ENCODE results near the gene IQSEC1. TPM values are rescaled to one million over a fixed set of nuclear protein-coding genes. Genes with fewer than 3 reads are reported as not detected.

Gene IQSEC1
- total RNA-seq, 1 donor from 2014 or later = 41.7 TPM

DNA sequence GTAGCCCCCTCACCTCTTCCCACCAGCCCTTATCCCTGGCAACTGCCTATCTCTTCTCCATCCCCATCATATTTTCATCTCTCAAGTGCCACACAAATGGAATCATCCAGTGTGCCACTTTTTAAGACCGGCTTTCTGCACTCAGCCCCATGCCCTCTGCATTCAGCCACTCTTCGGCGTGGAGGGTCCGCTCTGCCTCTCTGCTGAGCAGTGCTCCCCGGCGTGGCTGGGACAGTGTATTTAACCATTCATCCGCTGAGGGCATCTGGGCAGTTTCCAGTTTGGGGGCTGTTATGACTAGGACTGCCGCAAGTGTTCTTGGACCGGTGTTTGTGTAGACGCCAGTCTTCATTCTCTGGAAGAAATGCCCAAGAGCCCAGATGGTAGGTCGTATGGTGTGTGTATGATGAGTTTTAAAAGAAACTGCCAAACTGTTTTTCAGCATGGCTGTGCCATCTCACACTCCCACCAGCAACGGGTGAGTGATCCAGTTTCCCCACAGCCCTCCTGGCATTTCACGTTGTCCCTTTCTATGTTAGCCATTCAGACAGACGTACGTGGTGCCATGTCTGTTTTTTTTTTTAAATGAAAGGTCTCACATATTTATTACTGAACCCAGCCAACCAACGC, 20.9 kb downstream of the IQSEC1 start:
- Mint-ChIP-seq H3K4me3 (no peak overlapping the region), H3K9me3 (no peaks in the 10 kb centered on the region), H3K27ac (no peak overlapping the region), H3K27me3 (ENCODE audit: low read depth) (peaks cover 6% of the 10 kb centered on the region), H3K36me3 (no peaks in the 10 kb centered on the region), H3K4me1 (peaks cover 5% of the 10 kb centered on the region)
- TF ChIP-seq, protein P1, sequence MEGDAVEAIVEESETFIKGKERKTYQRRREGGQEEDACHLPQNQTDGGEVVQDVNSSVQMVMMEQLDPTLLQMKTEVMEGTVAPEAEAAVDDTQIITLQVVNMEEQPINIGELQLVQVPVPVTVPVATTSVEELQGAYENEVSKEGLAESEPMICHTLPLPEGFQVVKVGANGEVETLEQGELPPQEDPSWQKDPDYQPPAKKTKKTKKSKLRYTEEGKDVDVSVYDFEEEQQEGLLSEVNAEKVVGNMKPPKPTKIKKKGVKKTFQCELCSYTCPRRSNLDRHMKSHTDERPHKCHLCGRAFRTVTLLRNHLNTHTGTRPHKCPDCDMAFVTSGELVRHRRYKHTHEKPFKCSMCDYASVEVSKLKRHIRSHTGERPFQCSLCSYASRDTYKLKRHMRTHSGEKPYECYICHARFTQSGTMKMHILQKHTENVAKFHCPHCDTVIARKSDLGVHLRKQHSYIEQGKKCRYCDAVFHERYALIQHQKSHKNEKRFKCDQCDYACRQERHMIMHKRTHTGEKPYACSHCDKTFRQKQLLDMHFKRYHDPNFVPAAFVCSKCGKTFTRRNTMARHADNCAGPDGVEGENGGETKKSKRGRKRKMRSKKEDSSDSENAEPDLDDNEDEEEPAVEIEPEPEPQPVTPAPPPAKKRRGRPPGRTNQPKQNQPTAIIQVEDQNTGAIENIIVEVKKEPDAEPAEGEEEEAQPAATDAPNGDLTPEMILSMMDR (IDR thresholded peaks at IDR 0.05; ENCODE audit: unreplicated experiment) = no peak
- no peak for DNase-seq (ENCODE audit: low spot score in 2 of 2, unreplicated experiment in 2 of 2)

DNA sequence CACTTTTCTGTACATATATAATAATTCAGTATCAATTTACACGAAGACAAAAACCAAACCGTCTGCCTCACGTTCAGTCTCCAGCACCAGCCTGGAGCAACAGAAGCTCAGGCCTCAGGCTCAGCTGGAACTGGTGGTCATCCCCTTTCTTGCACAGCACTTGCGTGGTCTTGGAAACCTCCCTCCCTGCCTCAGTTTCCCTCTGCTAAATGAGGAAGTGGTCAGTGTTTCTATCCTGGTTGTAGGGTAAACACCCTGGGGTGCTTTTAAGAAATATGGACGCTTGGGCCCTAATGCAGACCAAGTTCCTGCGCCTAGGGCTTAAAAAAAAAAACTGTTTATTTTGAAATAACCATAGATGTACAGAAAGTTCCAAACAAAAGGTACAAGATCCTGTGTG, 21.6 kb downstream of the IQSEC1 start:
- Mint-ChIP-seq H3K27ac (no peak overlapping the region), H3K36me3 (no peaks in the 10 kb centered on the region), H3K4me3 (no peak overlapping the region), H3K27me3 (ENCODE audit: low read depth) (peaks cover 6% of the 10 kb centered on the region), H3K9me3 (no peaks in the 10 kb centered on the region), H3K4me1 (peaks cover 5% of the 10 kb centered on the region)
- DNase-seq (ENCODE audit: low spot score in 2 of 2, unreplicated experiment in 2 of 2) = no peak
- TF ChIP-seq, protein P1 (IDR thresholded peaks at IDR 0.05; ENCODE audit: unreplicated experiment) = no peak

DNA sequence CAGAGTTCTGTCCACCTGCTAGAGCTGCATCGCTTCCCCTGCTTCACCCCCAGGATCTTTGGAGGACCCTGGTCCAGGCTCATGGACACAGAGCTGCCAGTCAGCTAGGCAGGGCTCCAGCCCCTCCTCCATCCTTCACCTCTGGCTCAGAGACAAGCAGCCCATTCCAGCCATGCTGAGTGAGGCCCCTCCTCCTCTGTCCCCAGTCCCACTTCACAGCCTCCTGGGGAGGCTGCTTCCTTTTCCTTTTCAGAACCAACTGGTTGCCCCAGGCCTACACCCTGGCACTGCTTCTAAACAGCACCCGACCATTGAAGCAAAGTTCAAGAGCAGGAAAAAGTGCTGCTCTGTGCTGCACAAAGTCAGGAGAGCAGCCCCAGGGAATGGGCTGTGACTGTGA, 22.2 kb downstream of the IQSEC1 start:
- Mint-ChIP-seq H3K9me3 (no peaks in the 10 kb centered on the region), H3K4me1 (peaks cover 5% of the 10 kb centered on the region), H3K36me3 (no peaks in the 10 kb centered on the region), H3K27me3 (ENCODE audit: low read depth) (peaks cover 6% of the 10 kb centered on the region), H3K27ac (no peak overlapping the region), H3K4me3 (no peak overlapping the region)
- TF ChIP-seq, protein P1 (IDR thresholded peaks at IDR 0.05; ENCODE audit: unreplicated experiment) = no peak
- no peak for DNase-seq (ENCODE audit: low spot score in 2 of 2, unreplicated experiment in 2 of 2)

DNA sequence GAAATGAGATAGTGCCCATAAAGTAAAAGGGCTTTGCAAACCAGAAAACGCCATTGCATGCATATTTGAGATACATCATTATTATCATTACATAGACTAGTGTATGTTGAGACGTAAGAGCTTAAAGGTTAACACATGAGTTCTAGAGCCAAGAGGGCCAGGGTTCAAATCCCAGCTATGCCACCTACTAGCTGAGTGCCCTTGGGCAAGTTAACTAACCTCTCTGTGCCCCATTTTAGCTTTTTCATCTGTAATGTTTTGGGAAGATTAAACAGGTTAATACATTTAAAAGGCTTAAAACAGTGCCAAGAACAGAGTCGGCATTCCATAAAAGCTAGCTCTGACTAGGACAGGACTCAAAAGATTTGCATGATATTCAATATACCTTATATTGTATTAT, 22.8 kb downstream of the IQSEC1 start:
- Mint-ChIP-seq H3K27me3 (ENCODE audit: low read depth) (peaks cover 6% of the 10 kb centered on the region), H3K4me1 (peaks cover 5% of the 10 kb centered on the region), H3K36me3 (no peaks in the 10 kb centered on the region), H3K27ac (no peak overlapping the region), H3K9me3 (no peaks in the 10 kb centered on the region), H3K4me3 (no peak overlapping the region)
- TF ChIP-seq, protein P1 (IDR thresholded peaks at IDR 0.05; ENCODE audit: unreplicated experiment) = no peak
- DNase-seq (ENCODE audit: low spot score in 2 of 2, unreplicated experiment in 2 of 2) = no peak

DNA sequence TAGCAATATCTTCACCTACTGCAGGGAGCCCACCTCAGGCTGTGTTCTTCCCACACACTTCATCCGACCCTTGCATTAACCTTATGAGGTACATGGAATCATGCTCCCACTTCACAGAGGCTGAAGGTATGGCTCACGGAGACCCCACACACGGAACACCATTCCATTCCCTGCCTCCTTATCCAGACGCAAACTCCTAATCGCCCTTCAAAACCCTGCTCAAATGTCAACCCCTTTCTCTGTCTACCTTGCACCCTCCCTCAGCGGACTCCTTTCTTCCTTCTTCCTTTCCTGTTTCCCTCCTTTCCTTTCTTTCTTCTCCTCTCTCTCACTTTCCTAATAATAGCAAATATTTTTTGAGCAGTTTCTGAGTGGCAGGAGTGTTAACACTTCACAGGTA, 23.8 kb downstream of the IQSEC1 start:
- no peak overlapping the region for H3K27ac Mint-ChIP-seq
- H3K9me3 Mint-ChIP-seq = no peaks in the 10 kb centered on the region
- H3K4me3 Mint-ChIP-seq = no peak overlapping the region
- peaks cover 6% of the 10 kb centered on the region for H3K27me3 Mint-ChIP-seq (ENCODE audit: low read depth)
- no peak for DNase-seq (ENCODE audit: low spot score in 2 of 2, unreplicated experiment in 2 of 2)
- H3K36me3 Mint-ChIP-seq = no peaks in the 10 kb centered on the region
- TF ChIP-seq, protein P1 (IDR thresholded peaks at IDR 0.05; ENCODE audit: unreplicated experiment) = no peak
- peaks cover 5% of the 10 kb centered on the region for H3K4me1 Mint-ChIP-seq

All from mesothelial cell of epicardium (in vitro differentiated cells).